Breast epithelium (tissue), 3 donors: ENCODE measurements around the gene TMEM163.

ENCODE experiments used
- CTCF ChIP-seq, 3 donors: fragments of 450-650 bp; IDR thresholded peaks; one replicate each; pipeline ENCODE4 v1.5.1; 2016 to 2017; ENCODE audit warnings: antibody characterized with exemption in 3 of 3, mild to moderate bottlenecking in 3 of 3, moderate library complexity in 3 of 3
- POLR2A ChIP-seq: fragments of 450-650 bp; IDR thresholded peaks from one replicate; pipeline ENCODE4 v1.6.1; 2016; ENCODE audit warnings: antibody characterized with exemption, mild to moderate bottlenecking, moderate library complexity
- POLR2AphosphoS5 ChIP-seq, 3 donors: sonication (generic); formaldehyde crosslinking; IDR thresholded peaks; one replicate each; pipeline ENCODE4 v1.6.1; 2017; ENCODE audit warnings: antibody characterized with exemption in 3 of 3

DNA sequence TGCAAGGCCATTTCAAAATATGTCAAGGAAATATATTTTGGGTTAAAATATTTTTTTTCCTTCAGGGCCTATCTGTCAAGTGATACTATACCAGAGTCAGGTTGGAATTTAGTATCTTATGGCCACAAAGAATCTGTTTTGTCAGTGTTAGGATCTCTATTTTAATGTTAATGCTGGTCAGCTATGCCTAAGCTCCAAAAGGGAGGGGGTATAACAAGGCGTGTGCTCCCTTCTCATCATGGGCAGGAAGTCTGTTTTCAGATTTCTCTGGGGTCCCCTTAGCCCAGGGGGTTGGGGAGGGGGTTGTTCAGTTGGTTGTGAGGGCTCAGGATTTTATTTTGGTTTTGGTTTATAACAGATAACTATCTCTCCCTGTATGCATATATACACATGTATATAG, 126.4 kb downstream of the TMEM163 start:
- no peak for TF ChIP-seq POLR2A
- TF ChIP-seq CTCF (IDR thresholded peaks at IDR 0.05): no peak
- no peak for TF ChIP-seq POLR2AphosphoS5 (IDR thresholded peaks at IDR 0.05)
